ENCODE data around the gene TEAD4.

TEAD4 gene

DNA sequence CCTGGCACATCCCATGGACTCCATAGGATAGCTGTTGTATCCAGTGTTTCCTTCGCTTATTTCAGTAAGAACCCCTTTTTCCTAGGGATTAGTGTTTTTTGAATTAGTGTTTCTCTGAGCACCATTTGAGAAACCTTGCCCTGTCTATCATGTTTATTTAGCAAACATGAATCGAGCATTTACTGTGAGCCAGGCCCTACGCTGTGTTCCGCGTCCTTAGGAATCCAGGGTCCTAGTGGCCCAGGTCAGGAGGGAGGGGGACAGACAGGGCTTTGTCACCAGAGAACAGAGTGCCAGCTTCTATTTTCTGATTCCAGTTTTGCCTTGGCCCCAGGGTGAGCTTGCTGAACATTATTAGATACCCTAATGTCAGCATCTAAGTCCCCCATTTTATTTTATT is 2.5 kb downstream of the TEAD4 start:
- Histone ChIP-seq H3K4me1 (no peaks in the 10 kb centered on the region), H3K9me3 (no peaks in the 10 kb centered on the region), H3K27me3 (peaks cover 62% of the 10 kb centered on the region), H3K36me3 (no peaks in the 10 kb centered on the region), H3K4me3 (ENCODE audit: low read depth, low read length) (no peak overlapping the region)
- TF ChIP-seq, protein P1, sequence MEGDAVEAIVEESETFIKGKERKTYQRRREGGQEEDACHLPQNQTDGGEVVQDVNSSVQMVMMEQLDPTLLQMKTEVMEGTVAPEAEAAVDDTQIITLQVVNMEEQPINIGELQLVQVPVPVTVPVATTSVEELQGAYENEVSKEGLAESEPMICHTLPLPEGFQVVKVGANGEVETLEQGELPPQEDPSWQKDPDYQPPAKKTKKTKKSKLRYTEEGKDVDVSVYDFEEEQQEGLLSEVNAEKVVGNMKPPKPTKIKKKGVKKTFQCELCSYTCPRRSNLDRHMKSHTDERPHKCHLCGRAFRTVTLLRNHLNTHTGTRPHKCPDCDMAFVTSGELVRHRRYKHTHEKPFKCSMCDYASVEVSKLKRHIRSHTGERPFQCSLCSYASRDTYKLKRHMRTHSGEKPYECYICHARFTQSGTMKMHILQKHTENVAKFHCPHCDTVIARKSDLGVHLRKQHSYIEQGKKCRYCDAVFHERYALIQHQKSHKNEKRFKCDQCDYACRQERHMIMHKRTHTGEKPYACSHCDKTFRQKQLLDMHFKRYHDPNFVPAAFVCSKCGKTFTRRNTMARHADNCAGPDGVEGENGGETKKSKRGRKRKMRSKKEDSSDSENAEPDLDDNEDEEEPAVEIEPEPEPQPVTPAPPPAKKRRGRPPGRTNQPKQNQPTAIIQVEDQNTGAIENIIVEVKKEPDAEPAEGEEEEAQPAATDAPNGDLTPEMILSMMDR (IDR thresholded peaks at IDR 0.05; ENCODE audit: low read depth, low read length), result no peak
- no peak for DNase-seq

DNA sequence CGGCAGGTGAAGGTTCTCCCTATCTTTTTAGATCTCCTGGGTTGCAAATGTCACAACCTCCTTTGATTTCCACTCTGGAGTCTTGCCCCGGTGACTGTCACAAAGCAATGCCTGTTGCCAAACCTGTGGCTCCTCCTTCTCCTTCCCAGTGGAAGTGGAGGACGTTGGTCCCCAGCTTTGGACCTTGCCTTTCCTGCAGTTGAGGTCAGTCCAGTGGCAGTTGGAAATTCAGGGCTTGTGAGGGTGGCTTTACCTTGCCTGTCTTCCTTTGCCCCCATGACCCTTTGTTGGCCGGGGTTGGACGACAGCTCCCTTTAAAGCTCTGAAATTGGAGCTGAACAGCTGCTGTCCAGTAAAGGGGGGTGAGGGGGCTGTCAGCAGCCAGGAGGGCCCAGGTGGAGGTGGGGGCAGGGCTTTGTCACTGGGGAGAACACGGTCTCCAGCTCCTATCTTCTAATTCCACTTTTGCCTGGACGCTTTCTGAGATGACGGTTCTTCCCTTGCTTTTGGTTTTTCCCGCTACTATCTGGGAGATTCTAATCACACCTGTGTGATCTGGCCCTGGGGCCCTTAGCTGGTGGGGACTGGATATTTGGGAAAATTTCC is 4.1 kb downstream of the TEAD4 start:
- peaks cover 46% of the 10 kb centered on the region for H3K27me3 ChIP-seq
- no peaks in the 10 kb centered on the region for H3K36me3 ChIP-seq
- TF ChIP-seq, protein P1 (IDR thresholded peaks at IDR 0.05; ENCODE audit: low read depth, low read length), result no peak
- H3K4me3 ChIP-seq (ENCODE audit: low read depth, low read length), result no peak overlapping the region
- no peak for DNase-seq
- no peaks in the 10 kb centered on the region for H3K9me3 ChIP-seq
- no peaks in the 10 kb centered on the region for H3K4me1 ChIP-seq

DNA sequence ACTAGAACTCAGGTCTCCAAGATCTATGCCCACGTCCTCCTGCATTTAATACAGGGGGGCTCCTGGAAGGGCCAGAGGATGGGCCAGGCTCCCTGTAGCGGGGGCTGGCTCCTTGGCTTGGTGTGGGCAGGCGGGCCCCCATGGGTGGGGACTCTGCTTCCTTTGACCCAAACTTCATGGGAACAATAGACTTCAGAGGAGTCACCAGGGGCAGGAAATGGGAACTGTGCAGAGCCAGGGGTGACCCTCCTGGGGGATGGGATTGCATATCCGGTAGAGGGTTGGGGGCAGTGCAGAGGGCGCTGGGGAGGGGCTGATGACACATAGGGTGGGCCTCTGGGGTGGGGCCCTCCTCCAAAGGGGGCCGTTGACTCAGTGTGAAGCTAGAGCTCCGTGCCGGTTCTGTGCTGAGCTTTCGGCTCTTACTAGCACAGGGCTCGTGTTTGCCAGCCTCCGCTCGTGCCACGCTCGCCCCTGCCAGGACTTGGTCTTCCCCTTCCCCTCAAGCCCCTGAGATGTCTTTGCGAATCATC is 4.6 kb downstream of the TEAD4 start:
- no peaks in the 10 kb centered on the region for H3K36me3 ChIP-seq
- DNase-seq, result no peak
- H3K4me1 ChIP-seq, result no peaks in the 10 kb centered on the region
- H3K9me3 ChIP-seq, result no peaks in the 10 kb centered on the region
- H3K27me3 ChIP-seq, result peaks cover 42% of the 10 kb centered on the region
- TF ChIP-seq, protein P1 (IDR thresholded peaks at IDR 0.05; ENCODE audit: low read depth, low read length), result no peak
- no peak overlapping the region for H3K4me3 ChIP-seq (ENCODE audit: low read depth, low read length)

DNA sequence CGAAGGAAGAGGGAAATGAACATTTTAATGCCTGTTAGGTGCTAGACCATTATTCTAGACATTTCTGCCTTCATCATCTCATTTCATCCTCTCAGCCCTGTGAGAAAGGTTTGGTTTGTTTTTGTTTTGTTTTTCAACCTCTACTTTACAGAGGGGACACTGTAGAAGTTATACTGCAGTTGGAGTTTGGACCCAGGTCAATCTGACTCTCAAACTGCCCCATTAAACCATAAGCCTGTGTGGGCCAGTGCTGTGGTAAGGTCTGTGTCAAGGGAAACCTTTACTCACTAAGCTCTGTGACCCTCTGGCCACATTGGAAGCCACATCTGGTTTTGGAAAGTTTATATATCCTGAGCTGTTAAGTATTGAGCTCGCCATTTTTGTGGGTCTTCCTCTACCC is 8.5 kb downstream of the TEAD4 start:
- H3K4me3 ChIP-seq (ENCODE audit: low read depth, low read length), result no peak overlapping the region
- peaks cover 18% of the 10 kb centered on the region for H3K27me3 ChIP-seq
- H3K4me1 ChIP-seq, result no peaks in the 10 kb centered on the region
- TF ChIP-seq, protein P1 (IDR thresholded peaks at IDR 0.05; ENCODE audit: low read depth, low read length), result no peak
- H3K36me3 ChIP-seq, result no peaks in the 10 kb centered on the region
- no peaks in the 10 kb centered on the region for H3K9me3 ChIP-seq
- DNase-seq, result no peak

DNA sequence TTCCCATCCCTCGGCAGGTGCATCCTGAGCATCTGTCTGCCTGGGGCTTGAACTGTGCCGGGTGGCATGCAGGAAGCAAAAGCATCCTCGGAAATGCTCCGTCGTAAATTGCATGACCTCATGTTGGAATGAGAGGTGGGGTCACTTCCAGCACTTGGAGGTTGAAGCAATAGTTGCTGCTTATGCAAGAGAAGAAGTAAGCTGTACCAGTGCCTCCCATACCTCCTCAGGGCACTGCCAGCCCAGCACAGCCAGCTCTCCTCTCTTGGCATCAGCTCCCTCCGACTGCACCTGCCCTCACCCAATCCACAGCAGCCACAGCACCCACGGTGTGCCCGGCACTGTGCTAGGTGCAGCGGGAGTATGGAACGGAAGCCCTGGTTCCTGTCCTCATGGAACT is 11.5 kb downstream of the TEAD4 start:
- H3K9me3 ChIP-seq, result no peaks in the 10 kb centered on the region
- no peaks in the 10 kb centered on the region for H3K4me1 ChIP-seq
- DNase-seq, result no peak
- no peaks in the 10 kb centered on the region for H3K36me3 ChIP-seq
- TF ChIP-seq, protein P1 (IDR thresholded peaks at IDR 0.05; ENCODE audit: low read depth, low read length), result no peak
- peaks cover 9% of the 10 kb centered on the region; the same call in 1 of the 2 replicates for H3K27me3 ChIP-seq
- H3K4me3 ChIP-seq (ENCODE audit: low read depth, low read length), result no peak overlapping the region

DNA sequence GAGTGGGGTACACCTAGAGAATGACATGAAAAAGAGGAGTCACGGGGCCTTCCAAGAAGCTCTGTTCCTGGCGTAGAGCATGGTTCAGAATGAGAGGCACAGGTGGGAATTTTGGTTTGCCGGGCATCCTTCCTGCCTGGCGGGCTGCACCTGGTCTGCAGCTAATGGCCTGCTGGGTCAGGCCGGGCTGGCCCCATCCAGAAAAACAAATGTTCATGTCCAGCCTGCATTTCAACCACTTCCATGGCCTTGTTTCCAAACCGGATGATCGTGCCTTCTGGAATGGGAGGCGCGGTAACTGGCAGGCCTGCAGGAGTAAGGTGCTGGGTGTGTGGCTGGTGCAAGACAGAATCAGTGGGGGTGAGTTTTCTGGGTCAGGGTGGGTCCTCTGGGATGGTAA is 14.4 kb downstream of the TEAD4 start:
- DNase-seq, result no peak
- Histone ChIP-seq H3K36me3 (no peaks in the 10 kb centered on the region), H3K9me3 (no peaks in the 10 kb centered on the region), H3K4me3 (ENCODE audit: low read depth, low read length) (no peak overlapping the region), H3K4me1 (peaks cover 3% of the 10 kb centered on the region; the same call in 1 of the 2 replicates), H3K27me3 (peaks cover 9% of the 10 kb centered on the region; the same call in 1 of the 2 replicates)
- TF ChIP-seq, protein P1 (IDR thresholded peaks at IDR 0.05; ENCODE audit: low read depth, low read length), result no peak
